BLaER1 treated with 17β-estradiol and CSF1 and Interleukin-3, amounts not matched to agents 10 nM and 100 nM (cell line): ENCODE measurements around the gene ELMO1.
"Not testable (repeated sequence)": the region's sequence is repeated elsewhere in the genome, so short reads cannot be mapped to it uniquely, and the experiment has no call there.

Experiments used
- H3K27ac ChIP-seq, 11 experiments: shearing (Covaris generic); formaldehyde crosslinking; 2 replicates each; pipeline ENCODE4 v1.8.1; 2022
- H3K27me3 ChIP-seq, 11 experiments: shearing (Covaris generic); formaldehyde crosslinking; 2 replicates each; pipeline ENCODE4 v1.8.1; 2022
- H3K36me3 ChIP-seq, 11 experiments: shearing (Covaris generic); formaldehyde crosslinking; 2 replicates each; pipeline ENCODE4 v1.8.1; 2022
- H3K4me1 ChIP-seq, 10 experiments: shearing (Covaris generic); formaldehyde crosslinking; 2 replicates each; pipeline ENCODE4 v1.8.1; 2022
- H3K4me2 ChIP-seq, 11 experiments: shearing (Covaris generic); formaldehyde crosslinking; 2 replicates each; pipeline ENCODE4 v1.8.1; 2022
- H3K4me3 ChIP-seq, 10 experiments: shearing (Covaris generic); formaldehyde crosslinking; 2 replicates each; pipeline ENCODE4 v1.8.1; 2022
- H3K9ac ChIP-seq, 11 experiments: shearing (Covaris generic); formaldehyde crosslinking; 2 replicates each; pipeline ENCODE4 v1.8.1; 2022
- H3K9me3 ChIP-seq, 11 experiments: shearing (Covaris generic); formaldehyde crosslinking; replicated peaks in 1 of 11; 2 replicates each; pipeline ENCODE4 v1.8.1; 2022
- H4K20me1 ChIP-seq, 11 experiments: shearing (Covaris generic); formaldehyde crosslinking; 2 replicates each; pipeline ENCODE4 v1.8.1; 2022
- Cebpa-rat ChIP-seq, 11 experiments: shearing (Covaris generic); IDR thresholded peaks; 2 replicates each; pipeline ENCODE4 v1.8.1; 2022

Gene ELMO1

DNA sequence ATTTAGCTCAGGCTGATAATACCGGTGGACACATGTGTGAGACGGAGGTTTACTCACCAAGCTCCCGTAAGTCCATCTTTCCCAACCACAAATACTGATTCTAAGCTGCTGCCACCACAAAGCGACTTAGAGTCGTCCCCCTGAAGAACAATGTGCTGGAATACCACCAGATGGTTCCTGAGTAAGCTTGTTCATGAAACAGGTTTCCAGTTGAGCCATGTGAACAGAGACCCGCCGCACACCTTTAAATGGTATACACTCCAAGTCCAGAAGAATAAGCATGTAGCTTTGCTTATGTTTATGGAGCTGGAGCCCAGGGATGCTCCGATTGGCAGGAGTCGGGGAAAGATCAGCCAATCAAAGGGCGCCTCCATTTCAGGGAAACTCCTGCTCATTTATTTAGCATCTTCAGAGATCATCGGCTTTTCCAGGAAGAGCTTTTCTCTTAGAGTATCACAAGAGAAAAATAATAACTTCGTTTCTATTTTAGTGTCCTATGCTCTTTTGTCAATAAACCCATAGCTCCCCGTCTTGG, 462.7 kb downstream of the ELMO1 start:
- no peak for TF ChIP-seq Cebpa-rat (IDR thresholded peaks at IDR 0.05)
- H3K9ac ChIP-seq: no peak overlapping the region
- H3K4me3 ChIP-seq: no peak overlapping the region
- H3K4me2 ChIP-seq: peak overlapping the region in 8 of 11 experiments; percentile 62 to 87 (median 81); a peak in 15 of 22 replicates
- H3K27me3 ChIP-seq: no peaks in the 10 kb centered on the region
- peak overlapping the region in 4 of 11 experiments; percentile 9 to 52 (median 39); a peak in 5 of 22 replicates for H3K27ac ChIP-seq
- no peaks in the 10 kb centered on the region for H3K9me3 ChIP-seq
- peaks cover 0 to 4% (median 0%) of the 10 kb centered on the region in 11 experiments; a peak in 1 of 22 replicates for H3K36me3 ChIP-seq
- H4K20me1 ChIP-seq: peaks cover 0 to 4% (median 0%) of the 10 kb centered on the region in 11 experiments; a peak in 2 of 22 replicates
- H3K4me1 ChIP-seq: peaks cover 21 to 43% (median 28%) of the 10 kb centered on the region in 10 experiments

DNA sequence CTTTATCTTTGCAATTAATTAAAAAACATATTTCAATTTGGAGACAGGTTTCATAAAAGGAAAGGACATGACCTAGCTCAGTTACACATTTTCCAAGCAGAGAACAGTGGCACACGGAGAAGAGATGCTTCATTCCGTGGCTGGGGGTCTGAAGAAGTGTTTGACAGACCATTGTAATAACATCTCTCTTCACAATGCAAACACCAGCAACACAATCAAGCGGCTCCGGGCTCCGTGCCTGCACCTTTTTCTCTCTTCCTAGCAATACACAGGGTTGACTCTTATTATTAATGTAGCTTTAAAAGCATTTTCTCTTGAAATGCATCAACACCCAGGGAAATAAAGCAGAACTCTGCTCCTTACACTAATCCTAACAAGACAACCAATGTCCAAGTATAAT, 463.3 kb downstream of the ELMO1 start:
- peaks cover 0 to 4% (median 0%) of the 10 kb centered on the region in 11 experiments; a peak in 2 of 22 replicates for H4K20me1 ChIP-seq
- no peaks in the 10 kb centered on the region for H3K9me3 ChIP-seq
- peak overlapping the region; percentile 62 to 87 (median 77); a peak in 20 of 22 replicates for H3K4me2 ChIP-seq
- peaks cover 0 to 4% (median 0%) of the 10 kb centered on the region in 11 experiments; a peak in 1 of 22 replicates for H3K36me3 ChIP-seq
- peak overlapping the region in 1 of 10 experiments; percentile 5; a peak in 1 of 20 replicates for H3K4me3 ChIP-seq
- peak overlapping the region in 4 of 11 experiments; percentile 9 to 52 (median 39); a peak in 4 of 22 replicates for H3K27ac ChIP-seq
- no peak for TF ChIP-seq Cebpa-rat (IDR thresholded peaks at IDR 0.05)
- H3K9ac ChIP-seq: no peak overlapping the region
- peaks cover 21 to 43% (median 28%) of the 10 kb centered on the region in 10 experiments for H3K4me1 ChIP-seq
- no peaks in the 10 kb centered on the region for H3K27me3 ChIP-seq

- H3K4me2 ChIP-seq: peak overlapping the region; percentile 62 to 87 (median 77)
- H4K20me1 ChIP-seq: peaks cover 0 to 4% (median 0%) of the 10 kb centered on the region in 11 experiments; a peak in 2 of 22 replicates
These were observed 463.9 kb downstream of the ELMO1 start for GRCh38 chr7:36984710-36985312.

GRCh38 chr7:36984041-36984521, 464.6 kb downstream of the ELMO1 start:
- H3K9ac ChIP-seq: 0 out of 22 replicates have a peak overlapping the region, but pooled peaks of 4 of the 11 experiments have one; percentile 1 to 49 (median 24)
- peak overlapping the region; percentile 62 to 87 (median 77); a peak in 21 of 22 replicates for H3K4me2 ChIP-seq
- peaks cover 0 to 10% (median 0%) of the 10 kb centered on the region in 11 experiments; a peak in 2 of 22 replicates for H3K36me3 ChIP-seq
- no peaks in the 10 kb centered on the region for H3K27me3 ChIP-seq
- H4K20me1 ChIP-seq: peaks cover 0 to under 1% (median 0%) of the 10 kb centered on the region in 11 experiments; a peak in 2 of 22 replicates
- no peaks in the 10 kb centered on the region for H3K9me3 ChIP-seq
- no peak for TF ChIP-seq Cebpa-rat (IDR thresholded peaks at IDR 0.05)
- peak overlapping the region in 3 of 10 experiments; percentile 5 to 18 (median 12); a peak in 2 of 20 replicates for H3K4me3 ChIP-seq
- H3K4me1 ChIP-seq: peaks cover 21 to 43% (median 28%) of the 10 kb centered on the region in 10 experiments
- peak overlapping the region in 8 of 11 experiments; percentile 42 to 70 (median 54); a peak in 15 of 22 replicates for H3K27ac ChIP-seq

More at GRCh38 chr7:36984710-36985312, 463.9 kb downstream of the ELMO1 start:
- H3K4me1 ChIP-seq: peaks cover 21 to 43% (median 28%) of the 10 kb centered on the region in 10 experiments
- TF ChIP-seq Cebpa-rat (IDR thresholded peaks at IDR 0.05): no peak
- H3K27me3 ChIP-seq: no peaks in the 10 kb centered on the region
- H3K36me3 ChIP-seq: peaks cover 0 to 4% (median 0%) of the 10 kb centered on the region in 11 experiments; a peak in 1 of 22 replicates
- H3K4me3 ChIP-seq: peak overlapping the region in 4 of 10 experiments; percentile 5 to 28 (median 15); a peak in 4 of 20 replicates
- H3K9me3 ChIP-seq: no peaks in the 10 kb centered on the region
- peak overlapping the region in 6 of 11 experiments; percentile 1 to 49 (median 8); a peak in 3 of 22 replicates for H3K9ac ChIP-seq
- H3K27ac ChIP-seq: peak overlapping the region in 8 of 11 experiments; percentile 42 to 70 (median 54); a peak in 17 of 22 replicates

DNA sequence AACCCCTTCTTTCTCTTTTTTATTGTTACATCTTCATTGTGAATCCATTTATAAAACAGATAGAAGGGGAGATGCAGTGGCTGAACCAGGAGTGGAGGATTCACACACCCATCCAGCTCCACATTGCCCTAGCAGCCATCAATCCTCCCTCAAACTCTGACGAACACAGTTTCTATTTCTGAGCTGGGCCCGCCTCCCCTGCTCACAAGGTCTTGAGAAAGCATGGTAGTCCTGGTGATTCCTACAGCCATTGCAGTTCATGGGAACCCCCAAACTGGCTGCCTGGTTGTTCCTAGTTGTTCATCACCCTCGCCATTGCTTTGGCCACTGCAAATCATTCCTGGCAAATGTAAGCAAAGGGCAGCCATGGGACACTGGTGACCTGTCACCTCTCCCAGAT, 465.9 kb downstream of the ELMO1 start:
- H3K9ac ChIP-seq: no peak overlapping the region
- no peaks in the 10 kb centered on the region for H3K27me3 ChIP-seq
- H3K36me3 ChIP-seq: peaks cover 0 to 23% (median 5%) of the 10 kb centered on the region in 11 experiments; a peak in 5 of 22 replicates
- H3K27ac ChIP-seq: no peak overlapping the region
- peaks cover 0 to 6% (median 0%) of the 10 kb centered on the region in 11 experiments; a peak in 3 of 22 replicates for H4K20me1 ChIP-seq
- peaks cover 21 to 43% (median 28%) of the 10 kb centered on the region in 10 experiments for H3K4me1 ChIP-seq
- TF ChIP-seq Cebpa-rat (IDR thresholded peaks at IDR 0.05): no peak
- no peaks in the 10 kb centered on the region for H3K9me3 ChIP-seq
- no peak overlapping the region for H3K4me3 ChIP-seq
- H3K4me2 ChIP-seq: no peak overlapping the region; a peak in 1 of 22 replicates

GRCh38 chr7:36979810-36980248, 468.8 kb downstream of the ELMO1 start:
- Histone ChIP-seq H3K9ac (no peak overlapping the region), H3K4me2 (no peak overlapping the region), H3K4me1 (peaks cover 13 to 22% (median 15%) of the 10 kb centered on the region in 10 experiments), H4K20me1 (peaks cover 0 to 6% (median 0%) of the 10 kb centered on the region in 11 experiments; a peak in 2 of 22 replicates), H3K9me3 (peaks cover 0 to 8% (median 4%) of the 10 kb centered on the region in 11 experiments; a peak in 8 of 22 replicates), H3K4me3 (no peak overlapping the region), H3K36me3 (peaks cover 0 to 32% (median 13%) of the 10 kb centered on the region in 11 experiments; a peak in 10 of 22 replicates), H3K27ac (no peak overlapping the region), H3K27me3 (no peaks in the 10 kb centered on the region)
- TF ChIP-seq Cebpa-rat (IDR thresholded peaks at IDR 0.05): no peak

GRCh38 chr7:36978461-36978860, 470.2 kb downstream of the ELMO1 start:
- TF ChIP-seq Cebpa-rat (IDR thresholded peaks at IDR 0.05): no peak

GRCh38 chr7:36977878-36978277, 470.8 kb downstream of the ELMO1 start:
- no peaks in the 10 kb centered on the region for H3K27me3 ChIP-seq

More at GRCh38 chr7:36978461-36978860, 470.2 kb downstream of the ELMO1 start:
- Histone ChIP-seq H3K9ac (no peak overlapping the region), H3K4me1 (peaks cover 0 to 8% (median under 1%) of the 10 kb centered on the region in 10 experiments; a peak in 12 of 20 replicates), H4K20me1 (peaks cover 0 to 6% (median 0%) of the 10 kb centered on the region in 11 experiments; a peak in 1 of 22 replicates), H3K36me3 (peaks cover 0 to 42% (median 17%) of the 10 kb centered on the region in 11 experiments; a peak in 13 of 22 replicates), H3K9me3 (peaks cover 4 to 19% (median 7%) of the 10 kb centered on the region in 11 experiments; a peak in 13 of 22 replicates), H3K4me2 (no peak overlapping the region), H3K27me3 (no peaks in the 10 kb centered on the region), H3K4me3 (no peak overlapping the region), H3K27ac (no peak overlapping the region)

DNA sequence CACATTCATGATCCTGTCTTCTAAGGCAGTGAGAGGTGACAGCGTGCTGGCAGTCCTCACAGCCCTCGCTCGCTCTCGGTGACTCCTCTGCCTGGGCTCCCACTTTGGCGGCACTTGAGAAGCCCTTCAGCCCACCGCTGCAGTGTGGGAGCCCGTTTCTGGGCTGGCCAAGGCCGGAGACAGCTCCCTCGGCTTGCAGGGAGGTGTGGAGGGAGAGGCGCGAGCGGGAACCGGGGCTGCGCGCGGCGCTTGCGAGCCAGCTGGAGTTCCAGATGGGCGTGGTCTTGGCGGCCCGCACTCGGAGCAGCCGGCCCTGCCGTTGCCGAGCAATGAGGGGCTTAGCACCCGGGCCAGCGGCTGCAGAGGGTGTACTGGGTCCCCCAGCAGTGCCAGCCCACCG, 475.1 kb downstream of the ELMO1 start:
- not testable (repeated sequence) for H3K4me2 ChIP-seq, H3K27me3 ChIP-seq, H3K9ac ChIP-seq, H3K27ac ChIP-seq, H4K20me1 ChIP-seq, H3K4me3 ChIP-seq
- Histone ChIP-seq H3K9me3 (peaks cover 4 to 24% (median 9%) of the 10 kb centered on the region in 11 experiments; a peak in 13 of 22 replicates), H3K36me3 (peaks cover 0 to 32% (median 19%) of the 10 kb centered on the region in 11 experiments; a peak in 13 of 22 replicates), H3K4me1 (peaks cover 4 to 41% (median 22%) of the 10 kb centered on the region in 10 experiments; a peak in 16 of 20 replicates)

More at GRCh38 chr7:36977878-36978277, 470.8 kb downstream of the ELMO1 start:
- H3K4me2 ChIP-seq: no peak overlapping the region
- H3K4me1 ChIP-seq: peaks cover 0 to 2% (median 0%) of the 10 kb centered on the region in 10 experiments; a peak in 1 of 20 replicates
- no peak overlapping the region for H3K27ac ChIP-seq
- H4K20me1 ChIP-seq: peaks cover 0 to 6% (median 0%) of the 10 kb centered on the region in 11 experiments; a peak in 1 of 22 replicates
- no peak overlapping the region for H3K4me3 ChIP-seq
- H3K9ac ChIP-seq: no peak overlapping the region
- no peak for TF ChIP-seq Cebpa-rat (IDR thresholded peaks at IDR 0.05)
- peaks cover 4 to 24% (median 9%) of the 10 kb centered on the region in 11 experiments; a peak in 13 of 22 replicates for H3K9me3 ChIP-seq
- peaks cover 0 to 46% (median 19%) of the 10 kb centered on the region in 11 experiments; a peak in 13 of 22 replicates for H3K36me3 ChIP-seq
